Loucy (cell line): ENCODE data around the gene UAP1L1.

Source experiments
- H2AFZ ChIP-seq: fragments of 200-600 bp; sonication (generic); 2 replicates; pipeline ENCODE4 v1.6.0; 2016; ENCODE audit warnings: antibody characterized with exemption, mild to moderate bottlenecking, low read length, moderate library complexity
- H3F3A ChIP-seq: fragments of 200-600 bp; 2 replicates; pipeline ENCODE4 v1.6.0; 2016; ENCODE audit warnings: antibody characterized with exemption, low read depth, mild to moderate bottlenecking
- H3K27me3 ChIP-seq: fragments of 200-600 bp; sonication (generic); 2 replicates; pipeline ENCODE4 v1.6.1; 2014; ENCODE audit warnings: low read length, mild to moderate bottlenecking; ENCODE audit not compliant: insufficient read depth, poor library complexity, severe bottlenecking
- H3K36me3 ChIP-seq: fragments of 200-600 bp; sonication (generic); 2 replicates; pipeline ENCODE4 v1.6.1; 2016; ENCODE audit warnings: low read length; ENCODE audit not compliant: insufficient read depth
- H3K4me1 ChIP-seq: fragments of 200-600 bp; sonication (generic); 2 replicates; pipeline ENCODE4 v1.5.1; 2014; ENCODE audit warnings: low read length, mild to moderate bottlenecking; ENCODE audit not compliant: insufficient read depth, poor library complexity, severe bottlenecking
- H3K4me2 ChIP-seq: fragments of 200-600 bp; sonication (generic); 2 replicates; pipeline ENCODE4 v1.6.0; 2014; ENCODE audit warnings: antibody characterized with exemption, low read length, low read depth, mild to moderate bottlenecking; ENCODE audit not compliant: poor library complexity, severe bottlenecking
- H3K4me3 ChIP-seq: fragments of 200-600 bp; sonication (generic); 2 replicates; pipeline ENCODE4 v1.5.1; 2014; ENCODE audit warnings: low read length, mild to moderate bottlenecking, mixed read lengths; ENCODE audit not compliant: poor library complexity, severe bottlenecking
- H3K79me2 ChIP-seq: fragments of 200-600 bp; sonication (generic); 2 replicates; pipeline ENCODE4 v1.6.1; 2014; ENCODE audit warnings: low read length; ENCODE audit not compliant: insufficient read depth
- H3K9ac ChIP-seq: fragments of 200-600 bp; sonication (generic); 2 replicates; pipeline ENCODE4 v1.6.0; 2014; ENCODE audit warnings: mild to moderate bottlenecking, low read depth, low read length, moderate library complexity; ENCODE audit not compliant: poor library complexity, severe bottlenecking
- H3K9me2 ChIP-seq: fragments of 200-600 bp; sonication (generic); replicated peaks from 2 replicates; pipeline ENCODE4 v1.6.1; 2016; ENCODE audit warnings: low read depth, low read length, mixed read lengths
- H3K9me3 ChIP-seq: fragments of 200-600 bp; sonication (generic); 2 replicates; pipeline ENCODE4 v1.6.1; 2014; ENCODE audit warnings: mild to moderate bottlenecking, antibody characterized with exemption, low read length, low read depth; ENCODE audit not compliant: insufficient read depth
- H4K20me1 ChIP-seq: fragments of 200-600 bp; sonication (generic); 2 replicates; pipeline ENCODE4 v1.6.0; 2014; ENCODE audit warnings: antibody characterized with exemption, low read length, mild to moderate bottlenecking; ENCODE audit not compliant: insufficient read depth, poor library complexity, severe bottlenecking
- EZH2phosphoT487 ChIP-seq: fragments of 200-600 bp; IDR thresholded peaks from 2 replicates; pipeline ENCODE4 v1.6.1; 2018; ENCODE audit warnings: antibody characterized with exemption, mild to moderate bottlenecking, moderate library complexity, borderline replicate concordance
- TF ChIP-seq, protein P1 (sequence below): fragments of 200-600 bp; sonication (generic); conservative IDR thresholded peaks from 2 replicates; pipeline ENCODE4 v1.5.1; 2014; ENCODE audit warnings: mild to moderate bottlenecking, antibody characterized with exemption, low read length

Gene UAP1L1

DNA sequence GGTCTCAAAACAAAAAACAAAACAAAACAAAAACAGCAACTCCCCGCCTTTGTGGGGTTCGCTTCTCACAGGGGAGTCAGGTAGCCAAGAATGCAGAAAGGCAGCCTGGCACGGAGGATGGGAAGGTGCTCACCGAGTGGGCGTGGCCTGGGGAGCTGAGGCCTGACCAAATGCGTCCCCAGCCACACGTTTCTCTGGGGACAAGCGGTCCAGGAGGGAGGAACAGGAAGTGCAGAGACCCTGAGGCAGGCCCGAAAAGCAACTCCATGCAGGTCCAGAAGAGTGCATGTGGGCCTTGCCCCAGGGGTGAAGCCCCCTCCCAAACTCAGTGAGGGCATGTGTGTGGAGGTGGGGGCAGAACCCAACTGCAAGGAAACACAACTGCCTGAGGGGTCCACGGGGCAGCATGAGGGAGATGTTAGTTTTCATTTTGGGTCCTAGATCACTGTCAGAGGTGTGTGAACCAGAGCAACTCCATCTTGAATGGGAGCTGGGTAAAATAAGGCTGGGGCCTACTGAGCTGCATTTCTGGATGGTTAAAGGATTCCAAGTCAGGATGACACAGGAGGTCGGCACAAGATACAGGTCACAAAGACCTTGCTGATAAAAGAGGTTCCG, 2.6 kb upstream of the UAP1L1 start:
- Histone ChIP-seq H3K9ac (no peak overlapping the region), H3K4me3 (no peak overlapping the region)
- TF ChIP-seq, protein P1, sequence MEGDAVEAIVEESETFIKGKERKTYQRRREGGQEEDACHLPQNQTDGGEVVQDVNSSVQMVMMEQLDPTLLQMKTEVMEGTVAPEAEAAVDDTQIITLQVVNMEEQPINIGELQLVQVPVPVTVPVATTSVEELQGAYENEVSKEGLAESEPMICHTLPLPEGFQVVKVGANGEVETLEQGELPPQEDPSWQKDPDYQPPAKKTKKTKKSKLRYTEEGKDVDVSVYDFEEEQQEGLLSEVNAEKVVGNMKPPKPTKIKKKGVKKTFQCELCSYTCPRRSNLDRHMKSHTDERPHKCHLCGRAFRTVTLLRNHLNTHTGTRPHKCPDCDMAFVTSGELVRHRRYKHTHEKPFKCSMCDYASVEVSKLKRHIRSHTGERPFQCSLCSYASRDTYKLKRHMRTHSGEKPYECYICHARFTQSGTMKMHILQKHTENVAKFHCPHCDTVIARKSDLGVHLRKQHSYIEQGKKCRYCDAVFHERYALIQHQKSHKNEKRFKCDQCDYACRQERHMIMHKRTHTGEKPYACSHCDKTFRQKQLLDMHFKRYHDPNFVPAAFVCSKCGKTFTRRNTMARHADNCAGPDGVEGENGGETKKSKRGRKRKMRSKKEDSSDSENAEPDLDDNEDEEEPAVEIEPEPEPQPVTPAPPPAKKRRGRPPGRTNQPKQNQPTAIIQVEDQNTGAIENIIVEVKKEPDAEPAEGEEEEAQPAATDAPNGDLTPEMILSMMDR: no peak
- no peak for TF ChIP-seq EZH2phosphoT487

DNA sequence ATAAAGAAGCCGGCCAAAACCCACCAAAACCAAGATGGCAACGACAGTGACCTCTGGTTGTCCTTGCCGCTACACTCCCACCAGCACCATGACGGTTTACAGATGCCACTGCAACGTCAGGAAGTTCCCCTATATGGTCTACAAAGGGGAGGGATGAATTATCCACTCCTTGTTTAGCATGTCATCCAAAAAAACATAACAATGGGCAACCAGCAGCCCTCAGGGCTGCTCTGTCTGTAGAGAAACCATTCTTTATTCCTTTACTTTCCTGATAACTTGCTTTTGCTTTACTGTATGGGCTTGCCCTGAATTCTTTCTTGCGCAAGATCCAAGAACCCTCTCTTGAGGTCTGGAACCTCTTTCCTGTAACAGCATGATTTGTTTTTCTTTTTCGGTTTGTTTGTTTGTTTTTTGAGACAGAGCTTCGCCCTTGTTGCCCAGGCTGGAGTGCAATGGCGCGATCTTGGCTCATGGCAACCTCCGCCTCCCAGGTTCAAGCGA, 2.0 kb upstream of the UAP1L1 start:
- H3K9me3 ChIP-seq: no peaks in the 10 kb centered on the region

More for the DNA sequence above, 2.6 kb upstream of the UAP1L1 start:
- Histone ChIP-seq H2AFZ (no peak overlapping the region), H3K9me2 (no peaks in the 10 kb centered on the region), H3K4me1 (peaks cover 10% of the 10 kb centered on the region), H3K4me2 (no peak overlapping the region), H3K27me3 (no peaks in the 10 kb centered on the region), H3K79me2 (peaks cover 22% of the 10 kb centered on the region), H3K9me3 (no peaks in the 10 kb centered on the region), H3F3A (no peaks in the 10 kb centered on the region), H4K20me1 (peaks cover 5% of the 10 kb centered on the region), H3K36me3 (no peaks in the 10 kb centered on the region)

DNA sequence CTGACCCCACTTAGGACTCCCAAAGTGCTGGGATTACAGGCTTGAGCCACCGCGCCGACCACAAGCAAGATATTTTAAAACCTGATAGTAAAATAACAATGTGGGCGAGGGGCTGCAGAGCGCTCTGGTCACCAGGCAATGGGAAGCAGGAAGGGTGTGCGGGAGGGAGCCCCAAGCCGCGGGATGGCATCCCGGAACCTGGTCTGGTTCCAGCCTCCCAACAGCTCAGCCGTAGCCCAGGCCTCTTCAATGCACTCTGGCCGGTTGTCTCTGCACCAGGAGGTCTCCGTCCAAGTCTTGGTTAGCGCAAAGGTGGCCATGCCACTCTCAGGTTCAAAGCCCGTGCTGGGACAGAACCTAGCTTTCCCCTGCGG, 694 bp upstream of the UAP1L1 start:
- Histone ChIP-seq H4K20me1 (peaks cover 5% of the 10 kb centered on the region), H3K79me2 (peaks cover 6% of the 10 kb centered on the region; the same call in 1 of the 2 replicates), H3K4me2 (peak overlapping the region; percentile 18), H3K36me3 (no peaks in the 10 kb centered on the region), H3K4me3 (no peak overlapping the region), H2AFZ (no peak overlapping the region), H3K27me3 (no peaks in the 10 kb centered on the region), H3K4me1 (no peaks in the 10 kb centered on the region), H3K9me3 (no peaks in the 10 kb centered on the region), H3F3A (no peaks in the 10 kb centered on the region), H3K9me2 (no peaks in the 10 kb centered on the region), H3K9ac (peak overlapping the region; percentile 7)
- no peak for TF ChIP-seq EZH2phosphoT487
- TF ChIP-seq, protein P1: no peak

More for the DNA sequence above, 2.0 kb upstream of the UAP1L1 start:
- TF ChIP-seq, protein P1: no peak
- no peak for TF ChIP-seq EZH2phosphoT487
- Histone ChIP-seq H3K4me1 (peaks cover 10% of the 10 kb centered on the region), H3K9ac (no peak overlapping the region), H2AFZ (no peak overlapping the region), H4K20me1 (peaks cover 5% of the 10 kb centered on the region), H3K27me3 (no peaks in the 10 kb centered on the region), H3F3A (no peaks in the 10 kb centered on the region), H3K79me2 (peaks cover 16% of the 10 kb centered on the region; the same call in 1 of the 2 replicates), H3K9me2 (no peaks in the 10 kb centered on the region), H3K4me2 (no peak overlapping the region), H3K4me3 (no peak overlapping the region), H3K36me3 (no peaks in the 10 kb centered on the region)
